H1 (cell line): ENCODE data around the gene SYDE1.

Experiments
- ATF2 ChIP-seq: IDR thresholded peaks from 2 replicates; pipeline ENCODE4 v1.6.1; 2012; ENCODE audit warnings: low read length, inconsistent platforms
- BCL11A ChIP-seq, 2 experiments: IDR thresholded peaks; one replicate each; pipeline ENCODE4 v1.6.1; 2011; ENCODE audit warnings: low read depth in 2 of 2, low read length in 2 of 2, mild to moderate bottlenecking in 2 of 2
- CBX5 ChIP-seq: fragments of 300-800, 300-1000 bp; sonication (generic); IDR thresholded peaks from 2 replicates; pipeline ENCODE4 v1.7.1; 2016; ENCODE audit warnings: antibody characterized with exemption, low read length, low read depth
- CEBPB ChIP-seq: IDR thresholded peaks from 2 replicates; pipeline ENCODE4 v1.6.1; 2012; ENCODE audit warnings: low read depth, low read length
- CTCF ChIP-seq, 3 experiments: IDR thresholded peaks; 1 replicate in 2 of 3; 2 replicates in 1 of 3; pipeline versions ENCODE4 v1.5.1 to v1.6.1; 2011; ENCODE audit warnings: low read length in 3 of 3, mild to moderate bottlenecking in 3 of 3, inconsistent platforms in 2 of 3, low read depth in 1 of 3, moderate library complexity in 1 of 3; ENCODE audit not compliant: insufficient read depth in 1 of 3; ENCODE audit errors: control extremely low read depth in 1 of 3
- EP300 ChIP-seq, 2 experiments: IDR thresholded peaks; 1 replicate in 1 of 2; 2 replicates in 1 of 2; pipeline ENCODE4 v1.6.1; 2011 to 2012; ENCODE audit warnings: low read depth in 2 of 2, low read length in 2 of 2, mild to moderate bottlenecking in 2 of 2, borderline replicate concordance in 1 of 2, inconsistent platforms in 1 of 2, moderate library complexity in 1 of 2
- EZH2 ChIP-seq: fragments of 200-600 bp; sonication (generic); IDR thresholded peaks from 2 replicates; pipeline ENCODE4 v1.7.1; 2012; ENCODE audit warnings: low read depth, mild to moderate bottlenecking, moderate library complexity, low read length, inconsistent platforms; ENCODE audit not compliant: severe bottlenecking
- FOSL1 ChIP-seq: IDR thresholded peaks from 2 replicates; pipeline ENCODE4 v1.6.1; 2011; ENCODE audit warnings: mild to moderate bottlenecking, low read depth, low read length, moderate library complexity; ENCODE audit not compliant: insufficient read depth
- MAX ChIP-seq: IDR thresholded peaks from 2 replicates; pipeline ENCODE4 v1.6.1; 2012; ENCODE audit warnings: inconsistent platforms
- POLR2A ChIP-seq, 2 experiments: IDR thresholded peaks; 1 replicate in 1 of 2; 2 replicates in 1 of 2; pipeline ENCODE4 v1.6.1; 2011; ENCODE audit warnings: low read depth in 2 of 2, low read length in 2 of 2, mild to moderate bottlenecking in 2 of 2; ENCODE audit errors: control extremely low read depth in 1 of 2
- SIRT6 ChIP-seq: IDR thresholded peaks from one replicate; pipeline ENCODE4 v1.7.1; 2012; ENCODE audit warnings: low read length, inconsistent platforms
- SP1 ChIP-seq: IDR thresholded peaks from 2 replicates; pipeline ENCODE4 v1.6.1; 2011; ENCODE audit warnings: low read depth, low read length
- TCF12 ChIP-seq: IDR thresholded peaks from 2 replicates; pipeline ENCODE4 v1.6.1; 2011; ENCODE audit warnings: low read depth, mild to moderate bottlenecking, low read length

GRCh38 chr19:15110418-15110815 is 3.2 kb downstream of the SYDE1 start:
- TF ChIP-seq BCL11A (IDR thresholded peaks at IDR 0.05; ENCODE audit: low read depth in 2 of 2, low read length in 2 of 2) (no peak), SIRT6 (no peak), CEBPB (no peak), CTCF (IDR thresholded peaks at IDR 0.05; ENCODE audit: control extremely low read depth in 1 of 3, insufficient read depth in 1 of 3, low read depth in 1 of 3, low read length in 3 of 3) (no peak), POLR2A (IDR thresholded peaks at IDR 0.05; ENCODE audit: control extremely low read depth in 1 of 2, low read depth in 2 of 2, low read length in 2 of 2) (no peak), SP1 (no peak), EZH2 (no peak), ATF2 (no peak), EP300 (IDR thresholded peaks at IDR 0.05; ENCODE audit: borderline replicate concordance in 1 of 2, low read depth in 2 of 2, low read length in 2 of 2) (no peak), FOSL1 (no peak), CBX5 (no peak), TCF12 (no peak), MAX (no peak)
